ENCODE data around the gene WDR91. TPM values are rescaled to one million over a fixed set of nuclear protein-coding genes. Genes with fewer than 3 reads are reported as not detected.
A peak's percentile ranks its signal among the peaks of the same experiment; 100 is the strongest.

Gene WDR91
- total RNA-seq, 1 experiment from 2014 or later = 8.8 TPM

DNA sequence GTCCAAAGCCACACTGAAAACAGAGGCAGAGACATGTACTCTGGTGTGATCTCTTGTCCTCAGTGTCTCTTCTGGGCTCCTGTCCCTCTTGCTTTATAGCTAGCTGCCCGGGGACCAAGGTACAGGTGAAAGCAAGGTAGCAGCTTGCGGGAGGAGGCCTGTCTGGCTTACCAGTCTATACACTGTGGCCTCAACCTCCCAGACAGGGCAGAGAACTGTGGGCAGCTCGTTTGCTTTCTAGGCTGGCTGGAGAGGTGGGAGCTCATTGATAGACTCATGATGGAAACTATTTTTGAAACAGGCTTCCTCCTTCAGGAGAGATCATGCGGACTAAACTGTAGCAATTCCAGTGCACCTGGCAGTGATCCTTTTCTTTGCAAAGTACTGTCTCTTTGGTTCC lies 45.5 kb downstream of the WDR91 start:
- ChIA-PET CTCF (no interaction called here), POLR2A (no interaction called here)
- H3K4me1 ChIP-seq (ENCODE audit: control insufficient read depth, insufficient read depth, low read length) = peaks cover 10% of the 10 kb centered on the region
- DNase-seq (ENCODE audit: low read depth, low spot score) = no peak
- in situ Hi-C loops (cut with HindIII; ENCODE audit: low pct_unique_long_range_greater_than_20kb, low sequenced_read_pairs) = no loop called here
- ATAC-seq = no peak
- H3K36me3 ChIP-seq (ENCODE audit: control insufficient read depth, insufficient read depth, low read length) = peaks cover 5% of the 10 kb centered on the region
- intact Hi-C loops (cut with micrococcal nuclease; ENCODE audit: unreplicated experiment) = no loop called here
- TF ChIP-seq, protein P1, sequence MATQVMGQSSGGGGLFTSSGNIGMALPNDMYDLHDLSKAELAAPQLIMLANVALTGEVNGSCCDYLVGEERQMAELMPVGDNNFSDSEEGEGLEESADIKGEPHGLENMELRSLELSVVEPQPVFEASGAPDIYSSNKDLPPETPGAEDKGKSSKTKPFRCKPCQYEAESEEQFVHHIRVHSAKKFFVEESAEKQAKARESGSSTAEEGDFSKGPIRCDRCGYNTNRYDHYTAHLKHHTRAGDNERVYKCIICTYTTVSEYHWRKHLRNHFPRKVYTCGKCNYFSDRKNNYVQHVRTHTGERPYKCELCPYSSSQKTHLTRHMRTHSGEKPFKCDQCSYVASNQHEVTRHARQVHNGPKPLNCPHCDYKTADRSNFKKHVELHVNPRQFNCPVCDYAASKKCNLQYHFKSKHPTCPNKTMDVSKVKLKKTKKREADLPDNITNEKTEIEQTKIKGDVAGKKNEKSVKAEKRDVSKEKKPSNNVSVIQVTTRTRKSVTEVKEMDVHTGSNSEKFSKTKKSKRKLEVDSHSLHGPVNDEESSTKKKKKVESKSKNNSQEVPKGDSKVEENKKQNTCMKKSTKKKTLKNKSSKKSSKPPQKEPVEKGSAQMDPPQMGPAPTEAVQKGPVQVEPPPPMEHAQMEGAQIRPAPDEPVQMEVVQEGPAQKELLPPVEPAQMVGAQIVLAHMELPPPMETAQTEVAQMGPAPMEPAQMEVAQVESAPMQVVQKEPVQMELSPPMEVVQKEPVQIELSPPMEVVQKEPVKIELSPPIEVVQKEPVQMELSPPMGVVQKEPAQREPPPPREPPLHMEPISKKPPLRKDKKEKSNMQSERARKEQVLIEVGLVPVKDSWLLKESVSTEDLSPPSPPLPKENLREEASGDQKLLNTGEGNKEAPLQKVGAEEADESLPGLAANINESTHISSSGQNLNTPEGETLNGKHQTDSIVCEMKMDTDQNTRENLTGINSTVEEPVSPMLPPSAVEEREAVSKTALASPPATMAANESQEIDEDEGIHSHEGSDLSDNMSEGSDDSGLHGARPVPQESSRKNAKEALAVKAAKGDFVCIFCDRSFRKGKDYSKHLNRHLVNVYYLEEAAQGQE (IDR thresholded peaks at IDR 0.05; ENCODE audit: insufficient read depth in 1 of 2, low read depth in 2 of 2, low read length in 1 of 2) = no peak
- TF ChIP-seq TCF7L2 (IDR thresholded peaks at IDR 0.05; ENCODE audit: low read depth, low read length) = no peak
- no peak for TF ChIP-seq SIN3A (IDR thresholded peaks at IDR 0.05; ENCODE audit: borderline replicate concordance, insufficient read depth, low read depth, low read length)
- no peak; the same call in 1 of the 2 replicates for TF ChIP-seq POLR2AphosphoS5 (IDR thresholded peaks at IDR 0.05; ENCODE audit: low read depth, low read length)
- TF ChIP-seq, protein P2, sequence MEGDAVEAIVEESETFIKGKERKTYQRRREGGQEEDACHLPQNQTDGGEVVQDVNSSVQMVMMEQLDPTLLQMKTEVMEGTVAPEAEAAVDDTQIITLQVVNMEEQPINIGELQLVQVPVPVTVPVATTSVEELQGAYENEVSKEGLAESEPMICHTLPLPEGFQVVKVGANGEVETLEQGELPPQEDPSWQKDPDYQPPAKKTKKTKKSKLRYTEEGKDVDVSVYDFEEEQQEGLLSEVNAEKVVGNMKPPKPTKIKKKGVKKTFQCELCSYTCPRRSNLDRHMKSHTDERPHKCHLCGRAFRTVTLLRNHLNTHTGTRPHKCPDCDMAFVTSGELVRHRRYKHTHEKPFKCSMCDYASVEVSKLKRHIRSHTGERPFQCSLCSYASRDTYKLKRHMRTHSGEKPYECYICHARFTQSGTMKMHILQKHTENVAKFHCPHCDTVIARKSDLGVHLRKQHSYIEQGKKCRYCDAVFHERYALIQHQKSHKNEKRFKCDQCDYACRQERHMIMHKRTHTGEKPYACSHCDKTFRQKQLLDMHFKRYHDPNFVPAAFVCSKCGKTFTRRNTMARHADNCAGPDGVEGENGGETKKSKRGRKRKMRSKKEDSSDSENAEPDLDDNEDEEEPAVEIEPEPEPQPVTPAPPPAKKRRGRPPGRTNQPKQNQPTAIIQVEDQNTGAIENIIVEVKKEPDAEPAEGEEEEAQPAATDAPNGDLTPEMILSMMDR (IDR thresholded peaks at IDR 0.05) = no peak
- BruUV-seq (replicated peaks) = TSS peak; percentile 13
- H3K9me3 ChIP-seq (ENCODE audit: control insufficient read depth, insufficient read depth, low read depth, low read length) = no peaks in the 10 kb centered on the region
- no peak overlapping the region for H3K4me3 ChIP-seq (ENCODE audit: low read depth in 2 of 2, low read length in 2 of 2)
- no peak overlapping the region for H3K27ac ChIP-seq (ENCODE audit: low read length)
- H3K27me3 ChIP-seq (ENCODE audit: control insufficient read depth, insufficient read depth, low read length) = no peaks in the 10 kb centered on the region

DNA sequence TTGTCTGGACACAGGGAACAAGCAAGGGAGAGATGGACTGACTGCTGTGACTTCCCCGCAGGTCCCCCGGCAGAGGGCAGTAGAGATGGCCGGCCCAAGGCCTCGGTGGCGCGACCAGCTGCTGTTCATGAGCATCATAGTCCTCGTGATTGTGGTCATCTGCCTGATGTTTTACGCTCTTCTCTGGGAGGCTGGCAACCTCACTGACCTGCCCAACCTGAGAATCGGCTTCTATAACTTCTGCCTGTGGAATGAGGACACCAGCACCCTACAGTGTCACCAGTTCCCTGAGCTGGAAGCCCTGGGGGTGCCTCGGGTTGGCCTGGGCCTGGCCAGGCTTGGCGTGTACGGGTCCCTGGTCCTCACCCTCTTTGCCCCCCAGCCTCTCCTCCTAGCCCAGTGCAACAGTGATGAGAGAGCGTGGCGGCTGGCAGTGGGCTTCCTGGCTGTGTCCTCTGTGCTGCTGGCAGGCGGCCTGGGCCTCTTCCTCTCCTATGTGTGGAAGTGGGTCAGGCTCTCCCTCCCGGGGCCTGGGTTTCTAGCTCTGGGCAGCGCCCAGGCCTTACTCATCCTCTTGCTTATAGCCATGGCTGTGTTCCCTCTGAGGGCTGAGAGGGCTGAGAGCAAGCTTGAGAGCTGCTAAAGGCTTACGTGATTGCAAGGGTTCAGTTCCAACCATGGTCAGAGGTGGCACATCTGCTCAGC lies 46.8 kb downstream of the WDR91 start:
- ChIA-PET CTCF (no interaction called here), POLR2A (interaction anchor here (0.6 kb wide), 1 partner anchor 60 kb away, joined by 4 read pairs; no protein-coding TSS in a partner anchor)
- peak; percentile 53 for ATAC-seq
- TF ChIP-seq, protein P2 (IDR thresholded peaks at IDR 0.05) = peak; percentile 42; the same call in 1 of the 2 replicates
- TF ChIP-seq POLR2AphosphoS5 (IDR thresholded peaks at IDR 0.05; ENCODE audit: low read depth, low read length) = peak; percentile 50
- TF ChIP-seq, protein P1 (IDR thresholded peaks at IDR 0.05; ENCODE audit: insufficient read depth in 1 of 2, low read depth in 2 of 2, low read length in 1 of 2) = no peak
- peaks cover 2% of the 10 kb centered on the region for H3K36me3 ChIP-seq (ENCODE audit: control insufficient read depth, insufficient read depth, low read length)
- H3K27ac ChIP-seq (ENCODE audit: low read length) = no peak overlapping the region
- in situ Hi-C loops (cut with HindIII; ENCODE audit: low pct_unique_long_range_greater_than_20kb, low sequenced_read_pairs) (no loop called here), intact Hi-C loops (cut with micrococcal nuclease; ENCODE audit: unreplicated experiment) (no loop called here)
- H3K4me1 ChIP-seq (ENCODE audit: control insufficient read depth, insufficient read depth, low read length) = peaks cover 7% of the 10 kb centered on the region
- H3K9me3 ChIP-seq (ENCODE audit: control insufficient read depth, insufficient read depth, low read depth, low read length) = no peaks in the 10 kb centered on the region
- no TSS peak for BruUV-seq (replicated peaks)
- H3K4me3 ChIP-seq (ENCODE audit: low read depth in 2 of 2, low read length in 2 of 2) = no peak overlapping the region
- H3K27me3 ChIP-seq (ENCODE audit: control insufficient read depth, insufficient read depth, low read length) = no peaks in the 10 kb centered on the region
- DNase-seq (ENCODE audit: low read depth, low spot score) = no peak
